Liver (tissue), 3 donors: ENCODE measurements around the gene TFAP2D.

Experiments used
- RAD21 ChIP-seq, 2 donors: IDR thresholded peaks; 2 replicates each; pipeline ENCODE4 v1.6.1; 2016; ENCODE audit warnings: antibody characterized with exemption in 2 of 2, mild to moderate bottlenecking in 2 of 2
- YY1 ChIP-seq: IDR thresholded peaks from 2 replicates; pipeline ENCODE4 v1.6.1; 2016; ENCODE audit warnings: antibody characterized with exemption, mild to moderate bottlenecking
- TF ChIP-seq, protein P1 (sequence below): fragments of 150-350 bp; IDR thresholded peaks from 2 replicates; pipeline ENCODE4 v1.5.1; 2017; ENCODE audit warnings: improper control_type of control experiment, low read depth, low read length; ENCODE audit not compliant: missing input control
- donor health status: healthy.
- donor health status: healthy.

DNA sequence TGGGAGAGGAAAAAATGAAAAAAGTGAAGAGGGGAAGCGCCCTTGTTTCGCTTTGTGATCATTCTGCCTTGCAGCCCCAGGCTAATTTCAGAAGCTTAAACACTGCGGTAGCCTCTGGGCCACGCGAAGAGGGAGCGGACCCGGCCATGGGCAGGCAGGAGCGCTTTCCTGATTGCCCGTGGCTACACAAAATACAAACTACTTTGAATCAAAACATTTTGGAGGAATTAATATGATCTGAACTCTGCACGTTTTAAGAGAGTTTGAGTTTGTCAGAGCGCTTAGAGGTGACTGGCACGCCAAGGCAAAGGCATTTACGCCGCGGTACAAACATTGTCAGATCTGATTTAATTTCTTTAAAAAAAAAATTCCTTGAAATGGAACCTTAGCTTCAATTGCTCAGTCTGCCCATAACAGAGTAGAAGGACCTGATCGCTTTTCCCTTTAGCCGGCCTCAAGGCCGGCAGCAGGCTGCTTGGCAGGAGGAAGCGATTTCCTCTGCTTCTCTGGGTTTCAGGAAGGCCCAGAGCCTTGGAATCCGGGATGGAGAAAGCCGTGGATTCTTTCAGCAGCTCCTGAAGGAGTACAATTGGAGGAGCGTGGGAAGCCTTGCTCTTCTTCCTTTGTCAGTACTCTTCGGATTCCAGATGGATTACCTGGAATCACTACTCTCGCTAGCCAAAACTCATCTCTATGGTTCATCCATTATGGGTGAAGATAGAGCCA lies 9.7 kb downstream of the TFAP2D start:
- TF ChIP-seq, protein P1, sequence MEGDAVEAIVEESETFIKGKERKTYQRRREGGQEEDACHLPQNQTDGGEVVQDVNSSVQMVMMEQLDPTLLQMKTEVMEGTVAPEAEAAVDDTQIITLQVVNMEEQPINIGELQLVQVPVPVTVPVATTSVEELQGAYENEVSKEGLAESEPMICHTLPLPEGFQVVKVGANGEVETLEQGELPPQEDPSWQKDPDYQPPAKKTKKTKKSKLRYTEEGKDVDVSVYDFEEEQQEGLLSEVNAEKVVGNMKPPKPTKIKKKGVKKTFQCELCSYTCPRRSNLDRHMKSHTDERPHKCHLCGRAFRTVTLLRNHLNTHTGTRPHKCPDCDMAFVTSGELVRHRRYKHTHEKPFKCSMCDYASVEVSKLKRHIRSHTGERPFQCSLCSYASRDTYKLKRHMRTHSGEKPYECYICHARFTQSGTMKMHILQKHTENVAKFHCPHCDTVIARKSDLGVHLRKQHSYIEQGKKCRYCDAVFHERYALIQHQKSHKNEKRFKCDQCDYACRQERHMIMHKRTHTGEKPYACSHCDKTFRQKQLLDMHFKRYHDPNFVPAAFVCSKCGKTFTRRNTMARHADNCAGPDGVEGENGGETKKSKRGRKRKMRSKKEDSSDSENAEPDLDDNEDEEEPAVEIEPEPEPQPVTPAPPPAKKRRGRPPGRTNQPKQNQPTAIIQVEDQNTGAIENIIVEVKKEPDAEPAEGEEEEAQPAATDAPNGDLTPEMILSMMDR = no peak
- TF ChIP-seq YY1 = no peak
- no peak for TF ChIP-seq RAD21 (IDR thresholded peaks at IDR 0.05)
